H1 (cell line): ENCODE results near the gene PHACTR2. TPM values are rescaled to one million over a fixed set of nuclear protein-coding genes. Genes with fewer than 3 reads are reported as not detected.

Source experiments
- CTCF ChIA-PET: fragments of 300-600 bp; sonication (Branson Sonifier 250); formaldehyde crosslinking; loops from one replicate; lab custom pipeline; 2021; ENCODE audit not compliant: partially characterized antibody; lab: Charles Lee
- POLR2A ChIA-PET: fragments of 300-600 bp; sonication (Branson Sonifier 250); formaldehyde crosslinking; loops from one replicate; lab custom pipeline; 2021; ENCODE audit warnings: inconsistent platforms; ENCODE audit not compliant: partially characterized antibody; lab: Charles Lee
- DNase-seq, 2 experiments: peaks; one replicate each; pipeline versions ENCODE4 v3.0.0 to v3.0.0-alpha.2; 2010 to 2022; ENCODE audit warnings: low spot score in 2 of 2, low read depth in 1 of 2, mixed read lengths in 1 of 2
- FAIRE-seq: peaks from 2 replicates; lab custom pipeline; 2011; peaks lifted over from hg19 to GRCh38; lab: Jason Lieb, UNC
- H2AFZ ChIP-seq: 2 replicates; pipeline ENCODE4 v1.8.1; 2012; ENCODE audit warnings: low read length, inconsistent platforms
- H2AK5ac ChIP-seq: 2 replicates; pipeline ENCODE4 v1.6.1; 2013; ENCODE audit warnings: low read depth, low read length
- H2BK120ac ChIP-seq: replicated peaks from 2 replicates; pipeline ENCODE3; 2013; ENCODE audit warnings: low read depth, low read length, inconsistent platforms
- H2BK12ac ChIP-seq: 2 replicates; pipeline ENCODE4 v1.6.1; 2013; ENCODE audit warnings: low read depth, low read length
- H2BK15ac ChIP-seq: 2 replicates; pipeline ENCODE4 v1.6.1; 2013; ENCODE audit warnings: low read length
- H2BK20ac ChIP-seq: 2 replicates; pipeline ENCODE4 v1.6.1; 2013; ENCODE audit warnings: low read length
- H2BK5ac ChIP-seq: 2 replicates; pipeline ENCODE4 v1.6.1; 2013; ENCODE audit warnings: low read depth, low read length
- H3K14ac ChIP-seq: 2 replicates; pipeline ENCODE4 v1.6.1; 2013; ENCODE audit warnings: inconsistent platforms; ENCODE audit not compliant: insufficient read length
- H3K18ac ChIP-seq: 2 replicates; pipeline ENCODE4 v1.6.1; 2013; ENCODE audit warnings: low read length; ENCODE audit errors: extremely low read depth
- H3K23ac ChIP-seq: 2 replicates; pipeline ENCODE4 v1.6.1; 2013; ENCODE audit warnings: inconsistent platforms; ENCODE audit not compliant: insufficient read length
- H3K23me2 ChIP-seq: 2 replicates; pipeline ENCODE4 v1.6.1; 2013; ENCODE audit warnings: low read depth, low read length
- H3K27ac ChIP-seq: 2 replicates; pipeline ENCODE4 v1.6.1; 2011; ENCODE audit warnings: low read depth, low read length, inconsistent platforms
- H3K27me3 ChIP-seq, 4 experiments: replicated peaks in 1 of 4; 1 replicate in 1 of 4; 2 replicates in 3 of 4; pipeline versions ENCODE4 v1.6.1 to v1.8.1; 2011 to 2013; ENCODE audit warnings: low read length in 3 of 4, mild to moderate bottlenecking in 3 of 4, inconsistent platforms in 2 of 4, mixed read lengths in 2 of 4, moderate library complexity in 1 of 4; ENCODE audit not compliant: control insufficient read depth in 3 of 4, insufficient read depth in 3 of 4; ENCODE audit errors: extremely low read depth in 1 of 4
- H3K36me3 ChIP-seq, 4 experiments: 2 replicates each; pipeline versions ENCODE4 v1.6.1 to v1.8.1; 2011 to 2013; ENCODE audit warnings: mild to moderate bottlenecking in 4 of 4, low read length in 3 of 4, moderate library complexity in 2 of 4, control low read depth in 1 of 4, inconsistent platforms in 1 of 4; ENCODE audit not compliant: insufficient read depth in 4 of 4, control insufficient read depth in 2 of 4
- H3K4ac ChIP-seq: replicated peaks from 2 replicates; pipeline ENCODE3; 2013; ENCODE audit warnings: low read length, low read depth, mixed read lengths, inconsistent platforms; ENCODE audit not compliant: insufficient read length
- H3K4me1 ChIP-seq, 4 experiments: replicated peaks in 1 of 4; 1 replicate in 1 of 4; 2 replicates in 3 of 4; pipeline versions ENCODE4 v1.6.1 to v1.8.1; 2011 to 2013; ENCODE audit warnings: low read length in 3 of 4, inconsistent platforms in 2 of 4, mixed read lengths in 1 of 4; ENCODE audit not compliant: insufficient read depth in 4 of 4, control insufficient read depth in 3 of 4
- H3K4me2 ChIP-seq, 2 experiments: 2 replicates each; pipeline versions ENCODE4 v1.6.1 to v1.8.1; 2011 to 2013; ENCODE audit warnings: low read depth in 2 of 2, low read length in 2 of 2, control low read depth in 1 of 2, inconsistent platforms in 1 of 2, mild to moderate bottlenecking in 1 of 2; ENCODE audit not compliant: insufficient read depth in 1 of 2
- H3K4me3 ChIP-seq, 4 experiments: fragments of 200-600, 300-600 bp in 1 of 4; sonication (generic), shearing (Covaris generic), sonication (Bioruptor Twin) in 1 of 4; 2 replicates each; pipeline versions ENCODE4 v1.5.1 to v1.8.1; 2011 to 2016; ENCODE audit warnings: low read length in 4 of 4, low read depth in 3 of 4, control low read depth in 2 of 4, inconsistent platforms in 2 of 4, mild to moderate bottlenecking in 2 of 4, mixed read lengths in 1 of 4, moderate library complexity in 1 of 4; ENCODE audit not compliant: insufficient read depth in 2 of 4; ENCODE audit errors: extremely low read depth in 1 of 4
- H3K56ac ChIP-seq: replicated peaks from 2 replicates; pipeline ENCODE3; 2013; ENCODE audit warnings: low read depth, mild to moderate bottlenecking, mixed read lengths, low read length, inconsistent platforms; ENCODE audit not compliant: insufficient read length
- H3K79me1 ChIP-seq: 2 replicates; pipeline ENCODE4 v1.6.1; 2013; ENCODE audit warnings: low read depth, low read length, control low read depth
- H3K79me2 ChIP-seq, 2 experiments: 2 replicates each; pipeline versions ENCODE4 v1.6.1 to v1.8.1; 2012 to 2013; ENCODE audit warnings: low read length in 2 of 2, mild to moderate bottlenecking in 2 of 2, inconsistent platforms in 1 of 2; ENCODE audit not compliant: insufficient read depth in 2 of 2, control insufficient read depth in 1 of 2
- H3K9ac ChIP-seq, 4 experiments: replicated peaks in 1 of 4; 1 replicate in 1 of 4; 2 replicates in 3 of 4; pipeline versions ENCODE4 v1.6.1 to v1.8.1; 2011 to 2013; ENCODE audit warnings: low read depth in 3 of 4, low read length in 3 of 4, control low read depth in 2 of 4, mild to moderate bottlenecking in 2 of 4, moderate library complexity in 2 of 4, inconsistent platforms in 1 of 4; ENCODE audit errors: extremely low read depth in 1 of 4
- H3K9me3 ChIP-seq, 2 experiments: 2 replicates each; pipeline versions ENCODE4 v1.6.1 to v1.8.1; 2012 to 2013; ENCODE audit warnings: mild to moderate bottlenecking in 2 of 2, moderate library complexity in 2 of 2, control low read depth in 1 of 2, inconsistent platforms in 1 of 2, low read depth in 1 of 2, low read length in 1 of 2, mixed read lengths in 1 of 2; ENCODE audit not compliant: insufficient read depth in 2 of 2
- H4K20me1 ChIP-seq, 2 experiments: replicated peaks in 1 of 2; 2 replicates each; pipeline versions ENCODE3 to v1.8.1; 2011 to 2013; ENCODE audit warnings: inconsistent platforms in 2 of 2, low read length in 2 of 2, mild to moderate bottlenecking in 1 of 2; ENCODE audit not compliant: insufficient read depth in 2 of 2, control insufficient read depth in 1 of 2
- H4K5ac ChIP-seq: 2 replicates; pipeline ENCODE4 v1.6.1; 2013; ENCODE audit warnings: low read length, low read depth, mixed read lengths, inconsistent platforms; ENCODE audit not compliant: insufficient read length
- H4K8ac ChIP-seq: 2 replicates; pipeline ENCODE4 v1.8.0; 2013; ENCODE audit warnings: mild to moderate bottlenecking, moderate library complexity, low read length, inconsistent platforms; ENCODE audit not compliant: insufficient read depth; ENCODE audit errors: extremely low read depth
- H4K91ac ChIP-seq: replicated peaks from 2 replicates; pipeline ENCODE3; 2013; ENCODE audit warnings: low read length, mixed read lengths, inconsistent platforms; ENCODE audit not compliant: insufficient read length
- ASH2L ChIP-seq: fragments of 200-600, 300-600 bp; sonication (generic); IDR thresholded peaks from one replicate; pipeline ENCODE4 v1.7.1; 2017; ENCODE audit warnings: low read length
- CEBPB ChIP-seq: IDR thresholded peaks from 2 replicates; pipeline ENCODE4 v1.6.1; 2012; ENCODE audit warnings: low read depth, low read length
- FOSL1 ChIP-seq: IDR thresholded peaks from 2 replicates; pipeline ENCODE4 v1.6.1; 2011; ENCODE audit warnings: mild to moderate bottlenecking, low read depth, low read length, moderate library complexity; ENCODE audit not compliant: insufficient read depth
- GABPA ChIP-seq: IDR thresholded peaks from 2 replicates; pipeline ENCODE4 v1.6.1; 2011; ENCODE audit warnings: mild to moderate bottlenecking, low read length, moderate library complexity, borderline replicate concordance; ENCODE audit not compliant: insufficient read depth
- NANOG ChIP-seq: IDR thresholded peaks from 2 replicates; pipeline ENCODE4 v1.6.1; 2011; ENCODE audit warnings: low read length, low read depth, mild to moderate bottlenecking, inconsistent platforms; ENCODE audit not compliant: insufficient read depth, poor library complexity, severe bottlenecking
- NRF1 ChIP-seq: IDR thresholded peaks from 2 replicates; pipeline ENCODE4 v1.6.1; 2011; ENCODE audit warnings: mild to moderate bottlenecking, low read depth, low read length, improper control_type of control experiment
- RFX5 ChIP-seq: IDR thresholded peaks from 2 replicates; pipeline ENCODE4 v1.6.1; 2011; ENCODE audit warnings: low read depth, low read length, improper control_type of control experiment, borderline replicate concordance
- RNF2 ChIP-seq: fragments of 200-900, 300-1000 bp; sonication (generic); IDR thresholded peaks from 2 replicates; pipeline ENCODE4 v1.7.1; 2016; ENCODE audit warnings: borderline replicate concordance, low read depth, mild to moderate bottlenecking, antibody characterized with exemption, low read length; ENCODE audit not compliant: poor library complexity, severe bottlenecking; ENCODE audit errors: missing control alignments
- SIRT6 ChIP-seq: IDR thresholded peaks from one replicate; pipeline ENCODE4 v1.7.1; 2012; ENCODE audit warnings: low read length, inconsistent platforms
- SP1 ChIP-seq: IDR thresholded peaks from 2 replicates; pipeline ENCODE4 v1.6.1; 2011; ENCODE audit warnings: low read depth, low read length
- SP4 ChIP-seq: IDR thresholded peaks from 2 replicates; pipeline ENCODE4 v1.6.1; 2012; ENCODE audit warnings: low read length, inconsistent platforms
- YY1 ChIP-seq: IDR thresholded peaks from 2 replicates; pipeline ENCODE4 v1.6.1; 2011; ENCODE audit warnings: low read depth, mild to moderate bottlenecking, low read length
- WGBS, 2 experiments: shearing (Covaris generic) in 1 of 2; methylation state at CpG; one replicate each; pipeline versions ENCODE4 v1.1.6 to v1.1.7; 2013 to 2015; ENCODE audit warnings: low lambda C conversion rate in 2 of 2, mixed read lengths in 2 of 2, inconsistent platforms in 1 of 2, low coverage in 1 of 2, missing lambda C conversion rate in 1 of 2; ENCODE audit not compliant: insufficient replicate concordance in 2 of 2, insufficient coverage in 1 of 2, insufficient read length in 1 of 2; ENCODE audit errors: extremely low coverage in 1 of 2, missing lambda C conversion rate in 1 of 2; 5-methylcytosine and 5-hydroxymethylcytosine counted together
- polyA plus RNA-seq, 7 experiments: library from polyadenylated mRNA; depleted of rRNA in 3 of 7; stranded (reverse) in 5 of 7; unstranded in 2 of 7; fragments of >200 nt in 5 of 7; fragments of 200-250 nt in 2 of 7; gene quantifications; 1 replicate in 5 of 7; 2 replicates in 1 of 7; 4 replicates in 1 of 7; pipeline versions ENCODE4 v1.2.1 to v1.2.3, GENCODE V29; 2011 to 2013; ENCODE audit warnings: missing spikeins in 2 of 7, mixed read lengths in 2 of 7
- total RNA-seq: library from RNA; stranded (reverse); fragmentation: NEBNext Ultra II Directional; extraction: Animal tissue kit (Norgen Biotek cat#: 25700); gene quantifications from 2 replicates; pipeline ENCODE4 v1.2.1, GENCODE V29; 2021

PHACTR2 gene
- total and polyA plus RNA-seq, 2 of the 8 experiments (the other 6 are each of a cell fraction or from before 2014, with no cell fraction given): 16.9 to 131 TPM

DNA sequence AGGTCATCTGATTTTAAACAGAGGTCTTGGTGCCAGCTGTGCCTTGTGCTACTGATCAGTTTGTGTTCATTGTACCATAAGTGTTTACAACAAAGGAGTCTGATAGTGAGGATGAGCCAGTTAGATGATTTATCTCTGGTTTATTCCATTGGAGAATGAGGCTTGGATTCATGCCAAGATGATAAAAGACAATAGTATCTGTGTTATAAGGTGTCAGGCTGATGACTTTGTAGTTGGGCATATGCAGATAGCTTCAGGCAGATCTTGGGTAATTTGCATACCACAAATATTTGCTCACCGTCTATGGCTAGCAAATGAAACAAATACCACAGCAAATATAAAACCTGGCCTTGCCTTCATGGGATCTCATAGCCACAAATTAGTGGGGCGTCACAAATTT lies 43.3 kb upstream of the PHACTR2 start:
- H4K20me1 ChIP-seq: no peaks in the 10 kb centered on the region
- TF ChIP-seq FOSL1: no peak
- TF ChIP-seq SP1: no peak
- TF ChIP-seq CEBPB: no peak
- no peak for TF ChIP-seq GABPA
- TF ChIP-seq SIRT6: no peak
- no peak for TF ChIP-seq YY1
- TF ChIP-seq RFX5: no peak
- no peak for TF ChIP-seq NANOG
- no peak for TF ChIP-seq ASH2L
- no peak for TF ChIP-seq SP4
- TF ChIP-seq NRF1: no peak
- no peak for TF ChIP-seq RNF2

More for the DNA sequence above, 43.3 kb upstream of the PHACTR2 start:
- no peaks in the 10 kb centered on the region; a peak in 1 of 8 replicates for H3K36me3 ChIP-seq
- FAIRE-seq: no peak
- H2AK5ac ChIP-seq: no peak overlapping the region
- H3K79me1 ChIP-seq: no peaks in the 10 kb centered on the region
- H2BK12ac ChIP-seq: no peak overlapping the region
- H2BK15ac ChIP-seq: no peak overlapping the region
- no peak overlapping the region for H2BK5ac ChIP-seq
- no peak overlapping the region for H4K91ac ChIP-seq
- H3K27me3 ChIP-seq: no peaks in the 10 kb centered on the region
- H3K4me3 ChIP-seq: no peak overlapping the region
- no peaks in the 10 kb centered on the region for H3K9me3 ChIP-seq
- H3K23ac ChIP-seq: no peak overlapping the region
- no peak for DNase-seq
- ChIA-PET POLR2A (no interaction called here), CTCF (interaction anchor here (0.7 kb wide), 1 partner anchor 9 kb away, joined by 3 read pairs; no protein-coding TSS in a partner anchor)
- H4K8ac ChIP-seq: no peak overlapping the region
- H3K4me2 ChIP-seq: no peak overlapping the region
- H3K4me1 ChIP-seq: peaks cover 0 to 4% (median 0%) of the 10 kb centered on the region in 4 experiments; a peak in 1 of 7 replicates
- no peak overlapping the region for H3K14ac ChIP-seq
- no peaks in the 10 kb centered on the region for H3K79me2 ChIP-seq
- H3K18ac ChIP-seq: no peak overlapping the region
- no peak overlapping the region for H3K4ac ChIP-seq
- no peak overlapping the region for H3K56ac ChIP-seq
- H4K5ac ChIP-seq: no peak overlapping the region
- H2BK120ac ChIP-seq: no peak overlapping the region
- WGBS, 2 experiments: 77% methylated on average over 2 of the region's 2 CpGs; no CpG with 5 or more reads in 1 of the 2 experiments
- no peaks in the 10 kb centered on the region for H3K23me2 ChIP-seq
- H3K27ac ChIP-seq: no peak overlapping the region
- no peak overlapping the region for H2BK20ac ChIP-seq
- H3K9ac ChIP-seq: no peak overlapping the region
- no peak overlapping the region for H2AFZ ChIP-seq
